Vagina (tissue), 2 donors: ENCODE data around the gene PRAMEF4. TPM values are rescaled to one million over a fixed set of nuclear protein-coding genes. Genes with fewer than 3 reads are reported as not detected.
"Not testable (repeated sequence)": the region's sequence is repeated elsewhere in the genome, so short reads cannot be mapped to it uniquely, and the experiment has no call there.

ENCODE experiments used
- DNase-seq, 2 donors: peaks; one replicate each; pipeline ENCODE4 v3.0.0-alpha.2; 2017; ENCODE audit errors: extremely low spot score in 2 of 2
- H3K27ac ChIP-seq: fragments of 200-600 bp; sonication (generic); one replicate; pipeline ENCODE4 v1.5.1; 2019
- H3K27me3 ChIP-seq: fragments of 200-600 bp; sonication (generic); one replicate; pipeline ENCODE4 v1.5.1; 2019
- H3K36me3 ChIP-seq, 2 donors: fragments of 200-600 bp; sonication (generic); one replicate each; pipeline ENCODE4 v1.5.1; 2017 to 2019
- H3K4me1 ChIP-seq: fragments of 200-600 bp; sonication (generic); one replicate; pipeline ENCODE4 v1.5.1; 2019
- H3K4me3 ChIP-seq, 2 donors: fragments of 200-600 bp; sonication (generic); 1 replicate in 1 of 2; 2 replicates in 1 of 2; pipeline ENCODE4 v1.5.1; 2016 to 2019
- H3K9me3 ChIP-seq: fragments of 200-600 bp; sonication (generic); one replicate; pipeline ENCODE4 v1.5.1; 2019
- CTCF ChIP-seq, 3 experiments: fragments of 450-650 bp in 2 of 3; fragments of 200-600 bp in 1 of 3; sonication (generic) in 1 of 3; IDR thresholded peaks; one replicate each; pipeline ENCODE4 v1.5.1; 2017 to 2019; ENCODE audit warnings: antibody characterized with exemption in 3 of 3, mild to moderate bottlenecking in 2 of 3, moderate library complexity in 2 of 3
- POLR2A ChIP-seq, 2 donors: fragments of 450-650 bp; IDR thresholded peaks; one replicate each; pipeline ENCODE4 v1.6.1; 2017; ENCODE audit warnings: antibody characterized with exemption in 2 of 2, mild to moderate bottlenecking in 2 of 2, moderate library complexity in 2 of 2
- POLR2AphosphoS5 ChIP-seq, 2 donors: sonication (generic); formaldehyde crosslinking; IDR thresholded peaks; one replicate each; pipeline ENCODE4 v1.9.0; 2017; ENCODE audit warnings: antibody characterized with exemption in 2 of 2, mild to moderate bottlenecking in 2 of 2, low read depth in 1 of 2; ENCODE audit not compliant: insufficient read depth in 1 of 2
- intact Hi-C: fragments of 100-400 bp; cut with DNase I; formaldehyde crosslinking; loops from one replicate; pipeline ENCODE4 v1.15.1; 2023
- small RNA-seq: library from RNA; depleted of rRNA; stranded (forward); fragments of <200 nt; gene quantifications from one replicate; pipeline ENCODE3, GENCODE V24; 2016
- total RNA-seq: library from RNA; depleted of rRNA; stranded (reverse); fragments of >200 nt; gene quantifications from one replicate; pipeline ENCODE4 v1.2.3, GENCODE V29; 2016

The PRAMEF4 gene
- total RNA-seq, 1 donor from 2014 or later, result not detected

DNA sequence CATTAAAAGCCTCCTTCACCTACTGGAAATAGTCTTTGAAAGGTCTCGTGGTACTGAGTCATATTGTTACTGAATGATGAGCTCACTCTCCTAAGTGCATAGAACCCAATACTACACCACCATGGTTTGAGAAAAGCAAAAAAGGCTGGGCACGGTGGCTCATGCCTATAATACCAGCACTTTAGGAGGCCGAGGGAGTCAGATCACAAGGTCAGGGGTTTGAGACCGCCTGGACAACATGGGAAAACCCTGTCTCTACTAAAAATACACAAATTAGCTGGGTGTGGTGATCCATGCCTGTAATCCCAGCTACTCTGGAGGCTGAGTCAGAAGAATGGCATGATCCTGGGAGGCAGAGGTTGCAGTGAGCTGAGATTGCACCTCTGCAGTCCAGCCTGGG, 34.2 kb downstream of the PRAMEF4 start:
- Histone ChIP-seq H3K27ac (no peak overlapping the region), H3K9me3 (no peaks in the 10 kb centered on the region), H3K4me1 (no peaks in the 10 kb centered on the region), H3K4me3 (no peak overlapping the region), H3K27me3 (no peaks in the 10 kb centered on the region), H3K36me3 (no peaks in the 10 kb centered on the region)
- intact Hi-C loops, result no loop called here
- TF ChIP-seq POLR2AphosphoS5 (IDR thresholded peaks at IDR 0.05; ENCODE audit: insufficient read depth in 1 of 2, low read depth in 1 of 2), result no peak
- no peak for TF ChIP-seq CTCF (IDR thresholded peaks at IDR 0.05)
- no peak for TF ChIP-seq POLR2A (IDR thresholded peaks at IDR 0.05)
- no peak for DNase-seq

DNA sequence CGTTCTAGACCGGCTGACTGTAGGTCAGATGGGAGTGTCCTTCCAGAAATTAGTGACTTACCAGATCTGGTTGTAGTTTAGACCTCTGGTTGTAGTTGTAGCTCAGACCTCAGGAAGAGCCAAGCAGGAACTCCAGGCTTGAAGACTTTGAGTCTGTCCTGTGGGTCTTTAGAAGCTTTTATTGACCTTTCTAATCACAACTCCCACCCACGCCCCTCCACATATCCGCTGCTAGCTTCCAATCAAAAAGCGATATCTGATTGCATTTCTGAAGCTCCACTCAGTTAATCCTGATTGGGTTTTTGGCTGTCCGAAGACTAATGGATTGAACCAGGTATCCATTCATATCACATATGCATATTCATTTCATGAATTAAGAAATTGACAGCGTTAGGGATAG, 37.4 kb downstream of the PRAMEF4 start, which contains the start of gene HNRNPCL1:
HNRNPCL1 (minus strand) TSS at position 101 of the 400 bp plus-strand sequence. CDS start 431 bp downstream, outside the sequence.
- H3K36me3 ChIP-seq, H3K4me1 ChIP-seq, DNase-seq, intact Hi-C loops, H3K4me3 ChIP-seq, H3K9me3 ChIP-seq, H3K27ac ChIP-seq, H3K27me3 ChIP-seq: not testable (repeated sequence)

DNA sequence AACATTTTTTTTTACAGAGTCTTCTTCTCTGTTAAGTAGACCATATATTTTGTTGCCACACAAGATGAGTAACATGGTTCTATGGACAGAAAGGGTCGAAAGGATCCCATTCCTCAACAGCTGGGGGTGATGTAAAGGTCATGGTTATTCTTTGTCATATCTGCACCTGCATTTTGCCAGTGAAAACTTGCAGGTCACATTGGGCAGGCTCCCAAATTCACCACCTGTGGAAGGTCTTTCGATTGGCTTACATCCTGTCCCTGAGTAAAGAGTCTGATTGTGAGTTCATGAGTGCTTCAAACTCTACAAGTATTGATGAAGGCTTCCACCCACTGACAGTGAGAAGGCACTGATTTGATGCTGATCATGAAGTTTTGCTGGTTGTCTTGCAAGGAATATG, 52.8 kb downstream of the PRAMEF4 start:
- H3K4me3 ChIP-seq, H3K4me1 ChIP-seq, H3K9me3 ChIP-seq, H3K27me3 ChIP-seq, intact Hi-C loops, DNase-seq, H3K27ac ChIP-seq, H3K36me3 ChIP-seq: not testable (repeated sequence)

GRCh38 chr1:12831310-12831709, 54.7 kb downstream of the PRAMEF4 start, which contains the start of gene PRAMEF11:
PRAMEF11 (minus strand) TSS chr1:12831410; CDS start chr1:12828789, 2,621 bp downstream.
- H3K4me1 ChIP-seq, H3K27me3 ChIP-seq, H3K36me3 ChIP-seq, H3K4me3 ChIP-seq, H3K9me3 ChIP-seq, H3K27ac ChIP-seq, intact Hi-C loops, DNase-seq: not testable (repeated sequence)

Small RNA genes lying within 50 kb of the gene (small RNA-seq; reads per million reads assigned to genes)
- not detected for gene RNU6-1072P

Other genes with a start within 250 kb of the PRAMEF4 start
- gene AADACL4, start 242.1 kb downstream of the PRAMEF4 start, total RNA-seq, result not detected
- gene AADACL3, start 170.1 kb downstream of the PRAMEF4 start, total RNA-seq, result not detected
- not detected for gene CFAP107, start 140.0 kb downstream of the PRAMEF4 start, total RNA-seq
- not detected for gene PRAMEF12, start 112.5 kb downstream of the PRAMEF4 start, total RNA-seq
- gene PRAMEF1, start 94.8 kb downstream of the PRAMEF4 start, total RNA-seq, result not detected
- not detected for gene PRAMEF11, start 54.8 kb downstream of the PRAMEF4 start, total RNA-seq
- not detected for gene HNRNPCL1, start 37.5 kb downstream of the PRAMEF4 start, total RNA-seq
- not detected for gene PRAMEF2, start 29.1 kb downstream of the PRAMEF4 start, total RNA-seq
- gene PRAMEF10, start 12.1 kb upstream of the PRAMEF4 start, total RNA-seq, result not detected
- not detected for gene PRAMEF7, start 30.4 kb upstream of the PRAMEF4 start, total RNA-seq
- not detected for gene PRAMEF6, start 61.4 kb upstream of the PRAMEF4 start, total RNA-seq
- not detected for gene PRAMEF27, start 170.4 kb upstream of the PRAMEF4 start, total RNA-seq
- gene HNRNPCL3, start 174.6 kb upstream of the PRAMEF4 start, total RNA-seq, result not detected
- not detected for gene PRAMEF25, start 184.6 kb upstream of the PRAMEF4 start, total RNA-seq
- gene HNRNPCL2, start 230.7 kb upstream of the PRAMEF4 start, total RNA-seq, result not detected